Middle frontal gyrus (tissue), 1 donor: ENCODE results near the gene CH25H.
"Not testable (repeated sequence)": the region's sequence is repeated elsewhere in the genome, so short reads cannot be mapped to it uniquely, and the experiment has no call there.

ENCODE experiments used
- DNase-seq: peaks from one replicate; pipeline ENCODE4 v3.0.0-alpha.2; 2015; ENCODE audit warnings: low spot score; ENCODE audit errors: extremely low spot score

The CH25H gene

DNA sequence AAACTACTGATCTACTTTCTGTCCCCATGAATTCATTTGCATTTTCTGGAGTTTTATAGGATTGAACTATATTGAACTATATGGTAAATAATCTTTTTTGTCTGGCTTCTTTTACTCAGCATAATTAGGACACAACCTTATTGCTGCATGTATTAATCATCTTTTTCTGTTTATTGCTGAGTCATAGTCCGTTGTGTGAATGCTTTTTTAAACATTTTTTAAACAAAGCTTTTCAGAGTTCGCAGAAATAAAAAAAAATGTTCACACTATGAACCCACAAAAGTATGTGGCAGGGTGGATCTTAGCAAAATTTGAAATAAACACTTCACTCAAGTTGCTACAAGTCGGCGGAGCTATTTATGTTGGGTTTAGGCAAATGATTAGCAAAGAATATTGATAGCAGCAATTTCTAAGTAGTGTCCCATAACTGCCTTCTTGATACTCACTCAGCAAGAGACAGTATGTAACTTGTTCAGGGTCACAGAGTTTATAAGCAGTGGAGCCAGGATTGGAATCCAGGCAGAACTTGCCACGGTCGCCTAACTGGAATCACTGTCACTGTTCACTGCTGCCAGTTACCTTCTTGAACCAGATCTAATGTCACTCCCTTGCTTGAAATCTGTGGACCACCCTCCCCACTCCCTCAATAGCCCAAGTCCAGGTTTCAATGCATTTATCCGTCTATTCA, 5.6 kb downstream of the CH25H start:
- no peak for DNase-seq

- no peak for DNase-seq
Observed at GRCh38 chr10:89197473-89197872, 9.6 kb downstream of the CH25H start.

- DNase-seq = not testable (repeated sequence)
Observed at GRCh38 chr10:89191301-89191700, 15.8 kb downstream of the CH25H start.

DNA sequence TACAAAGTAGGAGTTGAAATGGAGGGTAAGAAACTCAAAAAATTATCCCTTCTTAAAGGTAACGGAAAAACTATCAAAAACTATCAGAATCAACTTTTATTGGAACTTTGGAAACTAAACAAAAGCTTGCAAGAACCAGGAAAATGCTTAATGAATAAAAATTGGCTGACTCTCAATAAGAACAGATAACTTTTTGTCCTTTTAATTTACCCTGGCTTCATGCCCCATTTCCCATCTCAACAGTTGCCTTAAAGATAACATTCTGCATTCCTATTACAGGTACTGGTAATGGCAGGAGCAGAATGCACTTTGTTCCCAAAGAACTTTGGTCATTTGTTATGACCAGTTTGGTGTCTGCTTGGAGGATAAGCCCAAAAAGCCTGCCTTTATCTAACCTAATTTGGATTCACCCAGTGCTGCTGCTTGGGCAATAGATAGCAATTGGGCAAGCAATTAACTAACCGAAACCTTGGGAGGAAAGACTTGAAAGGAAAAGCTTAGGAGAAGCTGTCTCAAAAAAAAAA, 17.8 kb downstream of the CH25H start:
- no peak for DNase-seq

DNA sequence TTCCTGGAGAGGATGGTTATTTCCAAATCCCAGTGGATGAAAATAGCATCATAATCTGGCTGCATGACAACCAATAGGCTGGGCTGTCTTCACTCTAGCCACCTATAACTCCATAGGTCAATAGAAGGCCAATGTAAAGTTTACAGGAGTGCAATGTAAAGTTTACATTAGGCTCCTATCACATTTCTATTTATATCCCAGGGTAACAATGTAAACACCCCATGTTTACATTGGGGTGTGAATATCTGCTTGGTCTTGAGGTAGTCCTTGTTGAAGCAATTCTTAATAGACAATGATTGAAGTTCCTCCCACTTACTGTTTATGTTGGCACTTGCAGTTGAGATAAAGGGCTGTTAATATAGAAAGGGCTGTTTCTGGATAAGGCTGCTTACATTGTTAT, 21.5 kb downstream of the CH25H start:
- DNase-seq = no peak

DNA sequence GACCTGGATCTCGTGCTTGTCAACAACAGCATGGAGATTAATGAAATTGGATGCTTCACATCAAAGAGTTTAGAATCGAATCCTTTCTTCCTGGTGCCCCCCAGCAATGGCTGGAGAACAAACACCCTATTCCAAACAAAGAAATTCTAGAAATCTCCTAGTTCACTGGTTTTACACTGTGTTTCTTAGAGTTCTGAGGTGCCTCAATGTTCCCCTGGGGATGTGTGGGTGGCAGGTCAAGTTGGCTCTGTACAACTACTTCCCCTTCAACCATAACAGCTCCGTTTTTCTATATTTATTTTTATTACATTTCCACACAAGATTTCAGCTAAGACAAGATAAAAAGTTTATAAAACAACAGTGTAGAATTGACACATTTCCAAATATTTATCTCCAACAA, 22.5 kb downstream of the CH25H start:
- DNase-seq = no peak

DNA sequence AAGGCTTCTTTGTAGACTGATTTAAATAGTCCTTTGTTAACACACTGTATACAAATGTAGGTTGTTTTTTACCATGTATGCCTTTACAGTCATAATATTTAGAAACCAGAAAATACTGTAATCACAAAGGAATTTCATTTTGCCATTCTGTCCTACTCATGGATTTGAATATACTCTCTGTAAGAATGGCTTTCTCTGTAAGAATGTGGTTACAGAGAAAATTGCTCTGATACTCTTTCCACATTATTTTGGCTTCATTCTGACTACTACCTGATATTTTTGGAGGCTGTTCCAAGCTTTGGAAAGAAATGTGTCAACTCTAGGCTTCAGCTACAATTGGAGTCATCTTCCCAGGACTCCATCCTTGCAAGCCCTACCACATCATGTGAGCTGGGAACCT, 23.5 kb downstream of the CH25H start:
- no peak for DNase-seq

GRCh38 chr10:89182894-89183293, 24.2 kb downstream of the CH25H start:
- DNase-seq = no peak

GRCh38 chr10:89175816-89176215, 31.3 kb downstream of the CH25H start:
- DNase-seq = no peak

GRCh38 chr10:89173075-89173474, 34.0 kb downstream of the CH25H start:
- DNase-seq = no peak

- DNase-seq = no peak
Observed at GRCh38 chr10:89171996-89172395, 35.1 kb downstream of the CH25H start.

DNA sequence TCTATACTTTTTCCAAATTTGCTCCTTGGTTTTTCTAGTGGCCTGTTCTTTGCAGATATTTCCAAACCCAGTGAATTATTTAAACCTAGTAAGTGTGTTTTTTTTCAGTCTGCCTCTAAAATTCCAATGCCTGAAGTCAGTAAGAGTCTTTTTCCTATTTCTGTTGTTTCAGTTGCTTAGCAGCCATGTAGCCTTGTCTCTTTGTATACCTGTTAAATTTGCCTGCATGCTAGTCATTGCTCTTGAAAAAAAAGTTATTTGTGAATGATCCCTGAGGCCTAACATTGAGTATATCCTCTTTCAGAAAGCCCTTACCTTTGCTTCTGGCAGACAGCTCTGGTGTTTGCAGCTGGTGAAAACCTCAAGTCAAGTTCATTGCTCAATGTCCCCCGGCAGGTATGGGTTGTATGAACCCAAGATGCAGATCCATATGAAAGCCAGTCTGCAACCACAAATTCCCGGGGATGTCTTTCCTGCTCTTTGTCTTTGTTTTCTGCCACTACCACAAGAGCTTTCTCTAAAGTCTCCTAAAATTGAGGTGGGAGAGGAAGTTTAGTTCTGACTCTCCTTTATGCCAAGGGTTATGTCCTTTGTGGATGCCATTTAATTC, 35.7 kb downstream of the CH25H start:
- no peak for DNase-seq

GRCh38 chr10:89168354-89168900, 38.7 kb downstream of the CH25H start:
- DNase-seq = not testable (repeated sequence)

GRCh38 chr10:89167915-89168314, 39.2 kb downstream of the CH25H start:
- DNase-seq = no peak

GRCh38 chr10:89165923-89166322, 41.2 kb downstream of the CH25H start:
- DNase-seq = no peak

DNA sequence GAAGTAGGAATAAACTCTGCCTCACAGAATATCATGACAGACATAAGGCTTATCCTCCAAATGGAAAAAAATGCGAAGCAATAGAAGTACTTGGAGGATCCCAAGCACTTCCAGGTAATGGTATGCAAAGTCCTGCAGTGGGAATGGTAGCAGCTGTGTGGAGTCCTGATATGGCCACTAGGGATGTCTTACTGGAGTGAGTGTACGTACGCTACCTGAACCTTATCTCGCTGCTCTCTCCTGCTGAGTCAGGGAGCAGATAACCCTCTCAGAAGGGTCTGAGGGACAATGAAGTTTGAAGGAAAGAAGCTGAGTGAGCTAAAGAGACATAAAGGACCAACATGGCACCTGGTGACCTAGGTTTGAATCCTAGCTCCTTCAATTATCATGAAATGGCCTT, 42.2 kb downstream of the CH25H start:
- no peak for DNase-seq

- no peak for DNase-seq
Observed at GRCh38 chr10:89164080-89164479, 43.0 kb downstream of the CH25H start.

- no peak for DNase-seq
Observed at GRCh38 chr10:89163265-89163995, 43.7 kb downstream of the CH25H start.

DNA sequence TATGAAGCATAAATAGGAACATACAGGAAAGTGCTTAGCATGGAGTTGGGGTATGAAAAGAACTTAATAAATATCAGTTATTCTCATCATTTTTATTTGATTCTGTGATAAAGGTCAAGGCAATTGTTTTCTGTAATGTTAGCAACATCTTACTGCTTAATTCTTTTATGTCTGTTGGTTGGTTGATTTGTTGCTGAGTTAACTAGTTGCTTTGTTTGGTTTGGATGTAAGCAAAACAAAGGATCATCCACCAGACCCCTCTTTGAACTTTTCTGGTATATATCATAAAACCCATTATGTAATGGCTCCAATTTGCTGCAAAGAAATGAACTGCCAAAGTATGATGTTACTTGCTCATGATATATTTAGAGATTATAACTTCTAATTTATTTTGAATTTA, 44.5 kb downstream of the CH25H start:
- no peak for DNase-seq

DNA sequence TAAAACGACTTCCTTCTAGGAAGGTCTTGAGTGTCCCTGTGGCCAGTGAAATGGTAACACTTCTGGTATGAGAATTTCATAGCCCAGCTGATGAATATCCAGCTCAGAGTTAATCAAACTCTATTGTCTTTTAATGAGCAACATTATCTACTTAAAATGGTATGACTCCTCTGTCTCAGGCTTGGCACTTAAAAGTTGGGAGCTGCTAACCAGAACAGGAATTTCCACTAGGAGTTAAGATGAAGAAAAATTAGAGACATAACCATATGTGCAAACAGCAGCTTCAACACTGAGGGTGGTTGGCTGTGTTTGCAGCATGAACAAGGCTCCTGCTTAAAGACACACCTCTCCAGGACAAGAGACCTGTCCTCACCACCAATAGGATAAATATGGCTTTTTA, 46.8 kb downstream of the CH25H start:
- DNase-seq = no peak

DNA sequence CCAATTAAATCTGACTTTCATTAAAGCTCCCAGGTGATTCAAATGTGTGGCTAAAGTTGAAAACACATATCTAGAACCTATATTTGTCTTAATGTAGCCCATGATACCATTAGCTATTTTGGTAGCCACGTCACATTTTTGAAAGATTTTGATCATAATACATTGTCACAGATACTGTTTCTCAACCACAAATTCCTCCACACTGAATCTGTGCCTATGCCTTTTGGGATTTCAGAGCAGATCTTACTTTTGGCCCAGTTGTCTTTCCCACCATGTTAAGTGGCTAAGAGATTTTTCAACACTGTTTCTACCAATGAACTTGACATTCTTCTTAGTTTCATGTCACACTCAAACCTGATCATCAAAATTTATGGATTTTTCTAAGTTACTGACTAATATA, 47.4 kb downstream of the CH25H start:
- no peak for DNase-seq

DNA sequence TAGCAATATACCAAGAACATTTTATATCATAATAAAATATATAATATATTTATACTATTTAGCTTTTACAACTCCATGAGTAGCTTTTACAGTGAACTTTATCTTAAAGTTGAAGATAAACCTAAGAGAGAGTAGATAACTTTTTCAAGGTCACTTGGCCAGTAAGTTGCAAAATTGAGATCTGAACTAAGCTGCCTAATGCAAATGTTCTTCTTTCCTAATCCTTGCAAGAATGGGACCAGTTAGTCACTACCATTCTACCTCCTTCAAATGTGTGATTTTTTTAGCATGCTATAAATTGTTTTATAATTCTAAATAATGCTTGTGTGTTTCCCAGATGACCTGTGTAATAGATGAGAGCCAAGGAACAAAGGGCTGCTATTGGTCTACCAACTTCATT, 47.8 kb downstream of the CH25H start:
- no peak for DNase-seq
